ENCODE measurements around the gene TFDP2. TPM values are rescaled to one million over a fixed set of nuclear protein-coding genes. Genes with fewer than 3 reads are reported as not detected.

The TFDP2 gene
- total and polyA plus RNA-seq, 9 of the 15 experiments (the other 6 are each of a cell fraction or from before 2014, with no cell fraction given) = 95.6 to 179 (median 126) TPM

- TF ChIP-seq ZNF384 (IDR thresholded peaks at IDR 0.05; ENCODE audit: low read depth, low read length) (peak; percentile 18; the same call in 1 of the 2 replicates), SRSF9 (IDR thresholded peaks at IDR 0.05; ENCODE audit: borderline replicate concordance, low read depth, low read length) (no peak), SNIP1 (IDR thresholded peaks at IDR 0.05; ENCODE audit: low read depth) (no peak), ID3 (CRISPR knock-in tag; IDR thresholded peaks at IDR 0.05) (no peak), ID3 (tag; IDR thresholded peaks at IDR 0.05) (peak; percentile 68), RBM15 (IDR thresholded peaks at IDR 0.05; ENCODE audit: insufficient read depth, low read length) (no peak), CHD2 (IDR thresholded peaks at IDR 0.05; ENCODE audit: low read depth, low read length) (peak; percentile 49; the same call in 1 of the 2 replicates), MTA3 (IDR thresholded peaks at IDR 0.05; ENCODE audit: borderline replicate concordance) (peak; percentile 86), CLOCK (CRISPR knock-in tag; IDR thresholded peaks at IDR 0.05; ENCODE audit: borderline replicate concordance) (peak; percentile 74; the same call in 1 of the 2 replicates), PYGO2 (tag; IDR thresholded peaks at IDR 0.05) (peak; percentile 66; the same call in 1 of the 2 replicates), ZBTB43 (CRISPR knock-in tag; IDR thresholded peaks at IDR 0.05) (no peak), ILK (tag; IDR thresholded peaks at IDR 0.05; ENCODE audit: borderline replicate concordance, low read depth) (no peak), SMARCE1 (IDR thresholded peaks at IDR 0.05) (peak; percentile 99), ILF3 (IDR thresholded peaks at IDR 0.05; ENCODE audit: borderline replicate concordance) (0 out of 2 replicates have a peak, but pooled peaks have one; percentile 24), ZNF511 (CRISPR knock-in tag; IDR thresholded peaks at IDR 0.05) (no peak), CCAR2 (IDR thresholded peaks at IDR 0.05; ENCODE audit: low read depth, low read length) (no peak), NELFE (IDR thresholded peaks at IDR 0.05; ENCODE audit: insufficient read depth, insufficient read length) (no peak), NEUROD1 (IDR thresholded peaks at IDR 0.05; ENCODE audit: borderline replicate concordance, low read depth, low read length, partially characterized antibody) (peak; percentile 94), ZBTB7A (IDR thresholded peaks at IDR 0.05; ENCODE audit: borderline replicate concordance, control insufficient read depth, low read depth, low read length) (no peak)
Observed at GRCh38 chr3:142046320-142047020, 102.9 kb downstream of the TFDP2 start (continued).

Data from K562 (cell line).